HG03457 (cell line): ENCODE results near the gene CARS2.
"Not testable (repeated sequence)": the region's sequence is repeated elsewhere in the genome, so short reads cannot be mapped to it uniquely, and the experiment has no call there.

Experiments
- ATAC-seq: cut with Tn5 transposase; IDR thresholded peaks from one replicate; pipeline ENCODE4 v1.9.1; 2021; ENCODE audit warnings: moderate number of reproducible peaks; ENCODE audit not compliant: unreplicated experiment

CARS2 gene, protein sequence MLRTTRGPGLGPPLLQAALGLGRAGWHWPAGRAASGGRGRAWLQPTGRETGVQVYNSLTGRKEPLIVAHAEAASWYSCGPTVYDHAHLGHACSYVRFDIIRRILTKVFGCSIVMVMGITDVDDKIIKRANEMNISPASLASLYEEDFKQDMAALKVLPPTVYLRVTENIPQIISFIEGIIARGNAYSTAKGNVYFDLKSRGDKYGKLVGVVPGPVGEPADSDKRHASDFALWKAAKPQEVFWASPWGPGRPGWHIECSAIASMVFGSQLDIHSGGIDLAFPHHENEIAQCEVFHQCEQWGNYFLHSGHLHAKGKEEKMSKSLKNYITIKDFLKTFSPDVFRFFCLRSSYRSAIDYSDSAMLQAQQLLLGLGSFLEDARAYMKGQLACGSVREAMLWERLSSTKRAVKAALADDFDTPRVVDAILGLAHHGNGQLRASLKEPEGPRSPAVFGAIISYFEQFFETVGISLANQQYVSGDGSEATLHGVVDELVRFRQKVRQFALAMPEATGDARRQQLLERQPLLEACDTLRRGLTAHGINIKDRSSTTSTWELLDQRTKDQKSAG

DNA sequence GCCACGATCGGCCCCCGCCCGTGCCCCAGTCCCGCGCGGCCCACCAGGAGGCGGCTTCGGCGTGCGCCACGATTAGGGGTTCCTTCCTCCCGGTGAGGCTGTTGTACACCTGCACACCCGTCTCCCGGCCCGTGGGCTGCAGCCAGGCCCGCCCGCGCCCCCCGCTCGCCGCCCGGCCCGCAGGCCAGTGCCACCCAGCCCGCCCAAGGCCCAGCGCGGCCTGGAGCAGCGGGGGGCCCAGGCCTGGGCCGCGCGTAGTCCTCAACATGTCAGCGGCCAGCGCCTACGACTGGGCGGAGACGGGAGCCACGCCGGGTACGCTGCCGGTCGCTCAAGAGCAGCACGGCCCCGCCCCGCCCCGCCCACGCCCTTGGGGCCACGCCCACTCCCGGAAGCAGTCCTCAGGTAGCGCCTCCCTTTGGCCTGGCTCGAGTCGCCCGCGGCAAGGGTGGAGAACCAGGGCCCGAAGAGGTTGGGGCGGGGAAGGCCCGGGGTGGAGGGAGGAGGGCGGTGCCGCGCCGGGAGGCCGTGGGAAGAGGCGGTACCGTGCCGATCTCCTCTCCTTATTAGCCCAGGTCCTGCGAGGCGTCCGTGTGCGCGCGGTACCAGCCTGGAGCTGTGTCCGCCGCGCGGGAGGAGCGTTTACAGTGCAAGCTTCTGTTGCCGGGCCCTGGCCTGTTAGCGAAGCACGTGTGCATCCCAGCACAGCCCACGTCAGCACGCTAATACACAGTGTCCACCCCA is at the start of gene CARS2:
TSS of gene CARS2 (minus strand) at position 291 of the 744 bp plus-strand sequence. CDS start at position 268, 23 bp downstream.
- peak; percentile 88 for ATAC-seq

DNA sequence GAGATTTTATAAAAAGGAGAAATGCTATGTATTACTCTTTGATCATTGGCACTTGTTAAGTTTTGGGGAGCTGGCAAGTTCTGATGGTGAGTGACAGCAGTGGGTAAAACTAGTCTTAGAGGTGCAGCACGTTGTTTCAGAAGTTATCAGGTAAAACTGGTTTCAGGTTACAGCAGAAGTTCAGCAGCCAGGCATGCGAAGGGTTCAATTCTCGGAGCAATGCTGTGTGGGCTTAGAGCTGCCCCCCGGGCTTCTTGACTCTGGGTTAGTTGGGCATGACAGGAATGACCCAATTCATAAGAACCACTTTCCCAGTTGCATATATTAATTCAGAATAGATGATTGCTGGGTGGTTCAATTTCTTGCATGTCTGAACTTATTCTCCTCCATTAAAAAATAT is 42.4 kb upstream of the CARS2 start:
- no peak for ATAC-seq

DNA sequence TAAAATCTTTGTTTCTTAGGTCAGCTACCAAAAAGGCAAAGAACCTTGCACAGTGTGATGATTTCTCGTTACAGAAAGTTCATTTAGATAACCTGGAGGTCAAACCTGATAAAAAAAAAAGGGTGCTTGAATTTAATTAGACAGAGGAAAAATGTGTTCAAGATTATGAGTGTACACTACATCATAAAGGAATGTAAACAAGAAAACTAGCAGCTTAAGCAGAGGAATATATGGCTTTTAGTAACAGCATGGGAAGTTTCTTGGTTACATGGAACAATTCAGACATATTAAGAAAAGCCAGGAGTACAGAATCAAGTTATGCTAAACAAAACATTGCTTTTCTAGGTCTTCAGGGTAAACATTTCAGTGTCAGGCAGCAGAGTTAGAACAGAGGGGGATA is 40.5 kb upstream of the CARS2 start:
- ATAC-seq, result no peak

DNA sequence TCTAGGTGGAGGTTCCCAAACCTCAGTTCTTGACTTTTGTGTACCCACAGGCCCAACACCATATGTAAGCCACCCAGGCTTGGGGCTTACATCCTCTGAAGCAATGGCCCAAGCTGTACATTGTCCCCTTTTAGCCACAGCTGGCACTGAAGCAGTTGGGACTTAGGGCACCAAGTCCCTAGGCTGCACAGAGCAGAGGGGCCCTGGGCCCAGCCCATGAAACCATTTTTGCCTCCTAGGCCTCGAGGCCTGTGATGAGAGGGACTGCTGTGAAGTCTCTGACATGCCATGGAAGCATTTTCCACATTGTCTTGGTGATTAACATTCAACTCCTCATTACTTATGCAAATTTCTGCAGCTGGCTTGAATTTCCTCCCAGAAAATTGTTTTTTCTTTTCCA is 37.8 kb upstream of the CARS2 start:
- ATAC-seq, result no peak

DNA sequence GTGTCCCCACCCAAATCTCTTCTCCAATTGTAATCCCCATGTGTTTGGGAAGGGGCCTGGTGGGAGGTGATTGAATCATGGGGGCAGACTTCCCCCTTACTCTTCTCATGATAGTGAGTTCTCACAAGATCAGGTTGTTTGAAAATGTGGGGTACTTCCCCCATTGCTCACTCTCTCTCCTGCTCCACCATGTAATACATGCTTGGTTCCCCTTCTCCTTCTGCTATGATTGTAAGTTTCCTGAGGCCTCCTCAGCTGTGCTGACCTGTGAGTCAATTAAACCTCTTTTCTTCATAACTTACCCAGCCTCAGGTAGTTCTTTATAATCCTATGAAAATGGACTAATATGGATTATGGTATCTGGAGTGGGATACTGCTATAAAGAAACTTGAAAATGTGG is 31.6 kb upstream of the CARS2 start:
- ATAC-seq, result no peak

DNA sequence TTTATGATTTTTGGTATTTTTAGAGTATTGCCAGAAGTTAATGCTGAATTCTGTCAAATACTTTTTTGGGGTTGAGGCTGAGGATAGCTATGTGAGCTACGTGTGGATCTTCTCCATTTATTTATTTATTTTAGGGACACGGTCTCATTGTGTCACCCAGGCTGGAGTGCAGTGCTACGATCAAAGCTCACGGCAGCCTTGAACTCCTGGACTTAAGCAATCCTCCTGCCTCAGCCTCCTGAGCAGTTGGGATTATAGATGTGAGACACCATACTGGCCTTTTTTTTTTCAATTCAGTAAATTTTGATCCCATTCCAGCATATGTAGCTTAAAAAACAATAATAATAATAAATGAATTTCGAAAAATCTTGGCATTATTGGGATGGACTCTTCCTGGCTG is 28.6 kb upstream of the CARS2 start:
- no peak for ATAC-seq

DNA sequence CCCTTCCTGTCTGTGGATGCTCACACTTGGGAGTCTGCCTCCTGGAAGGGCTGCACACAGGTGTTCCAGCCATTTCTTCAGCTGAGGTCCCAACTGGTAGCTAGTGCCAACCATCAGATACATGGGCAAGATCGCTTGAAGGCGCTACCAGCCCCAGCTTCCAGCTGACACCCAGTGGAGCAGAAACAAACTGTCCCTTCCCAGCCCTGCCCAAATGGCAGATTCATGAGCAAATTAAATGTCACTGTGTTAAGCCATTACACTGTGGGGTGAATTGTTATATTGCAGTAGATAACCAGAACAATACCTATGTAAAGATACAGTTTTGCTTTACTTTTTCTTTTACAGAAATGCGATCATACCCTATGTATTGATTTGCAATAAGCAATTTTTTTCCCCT is 25.2 kb upstream of the CARS2 start:
- no peak for ATAC-seq

DNA sequence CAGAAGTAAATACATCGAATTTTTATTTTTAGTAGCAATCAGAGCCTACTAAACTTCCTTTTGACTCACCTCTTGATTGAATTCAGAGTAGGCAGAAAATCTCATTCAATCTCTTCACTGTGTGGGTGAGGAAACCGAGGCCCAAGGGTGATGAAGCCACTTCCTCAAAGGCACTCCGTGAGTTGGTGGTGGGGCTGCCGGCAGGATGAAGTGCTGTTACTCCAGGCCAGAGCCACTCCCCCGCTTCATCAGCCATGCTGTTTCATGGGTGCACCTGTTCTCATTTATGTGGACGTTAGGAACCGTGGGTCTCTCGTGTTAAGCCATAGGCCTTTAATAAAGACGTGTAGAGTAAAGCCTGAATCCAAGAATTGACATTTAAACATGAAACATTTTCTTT is 20.8 kb upstream of the CARS2 start:
- no peak for ATAC-seq

DNA sequence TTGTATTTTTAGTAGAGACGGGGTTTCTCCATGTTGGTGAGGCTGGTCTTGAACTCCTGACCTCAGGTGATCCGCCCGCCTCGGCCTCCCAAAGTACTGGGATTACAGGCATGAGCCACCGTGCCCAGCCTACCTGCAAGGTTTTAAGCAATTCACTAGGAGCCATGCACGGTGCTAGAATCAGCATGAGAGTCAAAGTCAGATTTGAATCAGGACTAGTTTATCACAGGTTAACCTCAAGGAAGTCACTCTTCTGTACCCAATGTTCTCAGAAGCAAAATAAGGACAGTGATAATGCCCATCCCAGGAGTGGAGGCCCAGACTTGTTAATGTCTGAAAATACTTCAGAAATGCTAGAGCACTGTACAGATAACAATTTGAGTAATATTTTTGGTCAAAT is 20.2 kb upstream of the CARS2 start:
- ATAC-seq, result not testable (repeated sequence)

DNA sequence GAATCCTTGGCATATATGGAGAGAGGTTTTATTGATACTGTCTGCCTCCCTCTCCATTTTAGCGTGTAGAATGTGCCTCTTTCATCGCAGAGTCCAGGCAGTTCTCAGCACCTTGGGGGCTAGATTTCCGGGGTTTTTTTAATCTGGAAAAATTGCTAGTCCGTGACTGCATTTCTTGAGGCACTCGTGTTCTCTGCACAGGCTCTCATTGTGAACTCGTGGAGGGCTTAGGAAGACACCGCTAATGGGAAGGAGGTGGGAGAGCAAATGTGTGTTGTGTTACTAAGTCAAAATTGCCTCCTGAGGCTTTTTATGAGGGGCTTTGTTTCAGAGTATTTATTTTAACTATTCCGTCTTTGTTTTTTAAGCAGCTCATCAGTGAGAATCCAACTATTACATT is 17.7 kb upstream of the CARS2 start:
- no peak for ATAC-seq

DNA sequence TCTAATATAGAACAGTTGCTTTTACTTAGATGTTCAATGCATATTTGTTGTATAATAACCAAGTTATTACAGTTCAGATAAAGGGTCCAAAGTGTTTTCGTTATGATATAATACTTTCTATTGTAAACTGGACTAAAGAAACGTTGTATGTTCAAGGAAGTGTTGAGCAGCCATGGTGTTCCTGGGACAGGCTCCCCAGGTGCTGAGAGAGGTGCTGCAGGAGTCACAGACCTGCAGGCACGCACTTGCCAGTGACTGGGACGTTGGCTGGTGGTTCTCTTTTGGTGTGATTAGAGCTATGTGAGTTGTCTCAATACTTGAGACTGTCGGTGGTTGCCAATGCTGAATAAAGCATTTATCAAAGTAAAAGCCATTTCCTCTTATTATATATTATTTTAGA is 17.1 kb upstream of the CARS2 start:
- no peak for ATAC-seq

DNA sequence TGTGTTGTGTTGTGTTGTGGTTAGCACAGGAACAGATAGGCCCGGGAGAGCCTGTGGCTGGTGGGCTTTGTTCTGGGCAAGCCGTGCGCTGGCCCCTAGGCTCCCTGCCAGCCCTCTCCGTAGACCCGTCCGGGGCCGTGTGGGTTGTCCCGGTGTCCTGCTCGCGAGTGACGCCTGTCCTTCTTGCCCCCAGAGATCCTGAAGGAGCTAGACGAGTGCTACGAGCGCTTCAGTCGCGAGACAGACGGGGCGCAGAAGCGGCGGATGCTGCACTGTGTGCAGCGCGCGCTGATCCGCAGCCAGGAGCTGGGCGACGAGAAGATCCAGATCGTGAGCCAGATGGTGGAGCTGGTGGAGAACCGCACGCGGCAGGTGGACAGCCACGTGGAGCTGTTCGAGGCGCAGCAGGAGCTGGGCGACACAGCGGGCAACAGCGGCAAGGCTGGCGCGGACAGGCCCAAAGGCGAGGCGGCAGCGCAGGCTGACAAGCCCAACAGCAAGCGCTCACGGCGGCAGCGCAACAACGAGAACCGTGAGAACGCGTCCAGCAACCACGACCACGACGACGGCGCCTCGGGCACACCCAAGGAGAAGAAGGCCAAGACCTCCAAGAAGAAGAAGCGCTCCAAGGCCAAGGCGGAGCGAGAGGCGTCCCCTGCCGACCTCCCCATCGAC is 13.3 kb upstream of the CARS2 start:
- no peak for ATAC-seq

DNA sequence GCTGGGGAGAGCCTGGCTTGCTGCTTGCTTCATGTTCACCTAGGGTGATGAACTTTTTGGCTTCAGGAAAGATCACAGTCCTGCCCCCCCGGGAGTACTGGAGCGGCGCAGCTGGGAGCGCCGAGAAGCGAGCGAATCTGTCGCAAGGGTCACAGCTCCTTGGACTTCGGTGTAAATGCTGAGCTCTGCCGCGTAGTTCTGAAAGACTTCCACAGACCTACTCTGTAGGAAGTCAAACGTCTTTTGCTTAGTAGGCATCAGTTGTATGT is 10.3 kb upstream of the CARS2 start:
- ATAC-seq, result no peak

DNA sequence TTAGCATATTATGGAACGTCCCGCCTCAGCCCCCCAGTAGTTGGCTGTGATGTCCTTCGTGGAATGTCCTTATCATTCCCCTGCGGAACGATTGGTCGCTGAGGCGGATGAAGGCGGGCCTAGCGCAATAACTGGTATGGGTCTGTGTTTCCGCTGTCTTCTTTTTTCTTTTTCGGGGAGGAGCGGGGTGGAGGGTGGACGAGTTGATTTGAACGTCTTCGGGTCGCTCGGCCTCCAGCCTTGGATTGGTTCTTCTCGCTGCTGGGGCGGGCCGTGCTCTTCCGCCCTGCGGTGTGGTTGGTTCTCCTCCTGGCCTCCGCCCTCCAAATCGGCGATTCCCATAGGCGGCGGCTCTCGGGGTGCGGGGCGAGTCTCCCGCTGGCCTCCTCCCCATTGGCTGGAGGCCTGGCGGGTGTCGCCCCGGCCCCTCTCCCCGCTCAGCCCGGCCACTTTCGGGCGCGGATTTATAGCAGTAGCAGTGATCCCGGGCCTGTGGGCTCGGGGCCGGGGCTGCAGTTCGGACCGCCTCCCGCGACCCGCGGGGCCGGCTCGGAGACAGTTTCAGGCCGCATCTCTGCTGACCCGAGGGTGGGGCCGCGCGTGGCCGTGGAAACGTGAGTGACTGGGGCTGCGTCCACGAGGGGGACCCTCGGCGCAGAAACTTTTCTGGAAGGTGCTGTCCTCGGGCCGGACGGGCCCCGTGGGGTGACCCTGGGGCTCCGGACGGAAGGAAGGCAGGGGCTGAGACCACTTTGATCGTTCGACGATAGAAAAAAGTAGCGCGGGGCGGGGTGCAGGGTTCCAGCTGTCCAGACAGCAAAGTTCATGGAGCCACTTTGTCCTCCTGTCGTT is 9.7 kb upstream of the CARS2 start:
- peak; percentile 54 for ATAC-seq

DNA sequence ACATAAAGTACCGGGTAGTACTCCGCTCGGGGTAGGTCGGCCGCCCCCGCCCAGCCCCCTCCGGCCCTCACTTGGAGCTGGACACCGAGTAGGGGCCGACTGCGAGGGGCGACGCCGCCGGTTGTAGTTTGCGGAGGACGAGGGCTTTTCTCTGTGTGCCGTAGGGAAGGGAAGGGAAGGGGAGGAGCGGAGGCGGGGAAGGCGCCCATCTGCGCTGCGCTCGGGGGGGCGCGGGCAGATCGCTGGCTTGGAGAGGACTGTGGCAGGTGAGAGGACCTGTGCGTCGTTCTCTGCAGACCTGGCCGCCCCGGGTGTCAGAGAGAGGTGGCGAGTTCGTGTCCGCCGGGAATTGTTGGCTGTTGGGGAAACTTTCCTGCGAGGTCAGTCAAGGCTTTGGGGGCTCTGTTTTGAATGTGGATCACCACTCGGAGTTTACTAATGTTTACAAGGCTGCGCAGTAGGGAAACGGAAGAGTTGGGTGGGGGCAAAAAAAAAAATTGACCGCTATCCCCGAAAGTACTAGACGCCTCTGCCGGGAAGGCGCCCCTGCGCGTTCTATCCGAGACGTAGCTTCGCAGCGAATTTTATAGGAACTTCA is 9.0 kb upstream of the CARS2 start:
- ATAC-seq, result no peak

DNA sequence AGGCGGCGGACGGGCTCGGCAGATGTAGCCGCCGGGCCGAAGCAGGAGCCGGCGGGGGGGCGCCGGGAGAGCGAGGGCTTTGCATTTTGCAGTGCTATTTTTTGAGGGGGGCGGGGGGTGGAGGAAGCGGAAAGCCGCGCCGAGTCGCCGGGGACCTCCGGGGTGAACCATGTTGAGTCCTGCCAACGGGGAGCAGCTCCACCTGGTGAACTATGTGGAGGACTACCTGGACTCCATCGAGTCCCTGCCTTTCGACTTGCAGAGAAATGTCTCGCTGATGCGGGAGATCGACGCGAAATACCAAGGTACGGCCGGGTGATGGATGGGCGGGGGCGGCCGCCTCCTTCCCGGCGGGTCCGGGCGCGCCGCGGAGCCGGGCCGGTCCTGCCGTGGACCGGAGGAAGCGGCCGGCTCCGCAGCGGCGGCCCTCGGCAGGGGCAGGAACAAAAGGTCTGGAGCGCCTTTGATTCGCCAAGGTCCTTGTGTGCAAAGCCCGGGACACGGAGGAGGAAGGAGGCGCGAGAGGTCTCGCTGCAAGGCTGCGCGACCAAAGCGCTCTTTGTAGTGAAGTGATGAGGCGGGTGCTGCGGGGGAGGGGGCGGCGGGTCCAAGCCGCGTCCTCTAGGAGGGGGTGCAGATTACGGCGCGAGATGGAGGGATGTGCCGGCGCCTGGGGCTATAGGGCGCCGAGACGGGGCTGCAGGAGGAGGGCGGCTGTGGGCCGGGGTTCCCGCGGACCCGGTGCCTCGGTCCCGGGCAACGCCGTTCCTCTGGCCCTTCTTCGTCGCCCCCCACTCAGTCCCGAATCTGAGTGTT is 8.3 kb upstream of the CARS2 start:
- no peak for ATAC-seq

DNA sequence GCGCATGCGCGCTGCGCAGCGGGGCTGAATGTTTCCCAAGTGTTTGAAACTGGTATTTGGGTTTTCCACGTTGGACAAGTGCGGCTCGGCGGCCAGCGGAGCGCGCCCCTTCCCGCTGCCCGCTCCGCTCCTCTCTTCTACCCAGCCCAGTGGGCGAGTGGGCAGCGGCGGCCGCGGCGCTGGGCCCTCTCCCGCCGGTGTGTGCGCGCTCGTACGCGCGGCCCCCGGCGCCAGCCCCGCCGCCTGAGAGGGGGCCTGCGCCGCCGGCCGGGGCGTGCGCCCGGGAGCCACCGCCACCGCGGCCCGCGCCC is 7.7 kb upstream of the CARS2 start, which contains the start of gene ING1:
TSS of gene ING1 (plus strand) at position 59 of the 311 bp plus-strand sequence. CDS start 450 bp downstream, outside the sequence.
- ATAC-seq, result no peak

DNA sequence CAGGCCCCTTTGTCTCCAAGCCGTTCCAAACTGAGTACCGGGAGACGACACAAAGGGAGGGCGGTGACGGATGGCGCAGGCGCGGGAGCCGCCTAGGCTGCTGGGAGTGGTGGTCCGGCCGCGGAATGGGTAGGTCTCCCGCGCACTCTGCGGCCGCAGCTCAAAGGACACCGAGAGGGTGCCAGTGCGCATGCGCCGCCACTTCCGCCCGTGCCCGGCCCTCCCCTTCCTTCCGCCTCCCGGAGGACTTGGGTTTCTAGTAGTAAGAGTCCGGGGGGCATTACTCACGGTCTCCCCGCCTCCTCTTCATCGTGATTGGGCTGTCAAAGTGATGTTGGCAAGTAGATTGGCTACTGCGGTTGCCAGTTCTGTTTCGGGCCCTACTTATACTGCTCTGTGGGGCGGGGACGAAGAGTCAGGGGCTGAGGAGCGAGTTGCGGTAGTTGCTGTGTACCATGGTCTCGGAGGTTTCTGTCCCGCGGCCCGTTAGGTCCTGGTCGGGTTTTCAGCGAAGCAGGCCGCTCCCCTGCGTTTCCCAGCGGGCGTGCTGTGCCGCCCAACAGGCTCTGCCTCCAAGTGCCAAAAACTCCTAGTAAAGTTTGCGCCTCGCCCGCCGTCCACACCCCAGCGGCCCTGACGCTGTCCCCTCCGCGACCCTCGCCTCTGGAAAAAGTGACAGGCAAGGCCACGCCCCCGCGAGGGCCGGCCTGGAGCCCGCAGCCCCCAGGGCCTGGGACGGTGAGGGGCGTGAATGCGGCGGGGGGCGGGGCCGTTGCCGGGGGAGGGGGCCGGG is 7.1 kb upstream of the CARS2 start:
- peak; percentile 50 for ATAC-seq
